Skeletal muscle cell (primary cell): ENCODE results near the gene TRIM23.

Source experiments
- DNase-seq: peaks from one replicate; pipeline ENCODE4 v3.0.0-alpha.2; 2010; ENCODE audit warnings: low read depth
- H3K4me3 ChIP-seq: 2 replicates; pipeline ENCODE4 v1.5.1; 2011; ENCODE audit warnings: low read depth, mild to moderate bottlenecking, control low read depth, low read length, moderate library complexity

TRIM23 gene

DNA sequence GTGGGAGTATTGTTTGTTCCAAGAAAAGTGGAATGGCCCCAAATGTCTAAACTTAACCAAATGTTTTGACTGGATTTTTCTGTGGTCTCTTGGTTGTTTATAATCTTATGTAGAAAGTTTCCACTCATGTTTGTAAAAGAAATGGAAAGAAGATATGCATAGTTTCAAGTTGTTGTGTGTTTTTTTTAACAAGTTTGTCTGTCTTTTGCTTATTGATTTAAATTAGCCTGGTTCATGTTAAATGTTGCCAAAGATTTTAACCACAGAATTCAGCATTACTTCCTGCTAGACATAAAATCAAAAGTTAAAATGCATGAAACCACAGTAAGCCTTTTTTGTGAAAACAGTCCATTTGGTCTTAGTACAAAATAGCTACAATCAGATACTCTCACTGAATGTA lies 47.0 kb downstream of the TRIM23 start:
- H3K4me3 ChIP-seq: no peak overlapping the region
- DNase-seq: no peak

DNA sequence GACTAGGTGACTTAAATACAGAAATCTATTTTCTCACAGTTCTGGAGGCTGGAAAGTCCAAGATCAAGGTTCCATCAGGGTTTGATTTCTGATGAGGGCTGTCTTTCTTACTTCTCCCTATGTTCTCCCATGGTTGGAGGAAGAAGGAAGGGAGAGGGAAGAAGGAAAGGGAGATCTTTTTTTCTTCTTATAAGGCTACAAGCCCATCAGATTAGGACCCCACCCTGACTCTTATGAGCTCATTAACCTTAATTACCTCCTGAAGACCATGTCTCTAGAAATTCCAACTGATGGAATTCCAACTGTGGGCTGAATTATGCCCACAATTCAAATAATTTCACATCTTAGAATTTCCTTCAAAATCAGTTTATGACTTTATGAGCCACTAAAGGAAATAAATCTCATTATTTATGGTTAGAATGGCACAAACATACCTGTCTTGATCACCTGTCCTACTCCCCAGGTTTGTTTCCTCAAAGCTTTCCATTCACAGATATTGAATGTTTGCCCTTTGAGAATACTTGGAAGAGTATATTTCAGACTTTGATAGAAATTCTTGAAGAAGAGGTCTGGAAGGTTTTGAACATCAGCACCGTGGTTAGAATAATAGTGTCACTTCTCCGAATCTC lies 53.4 kb downstream of the TRIM23 start:
- no peak overlapping the region for H3K4me3 ChIP-seq
- DNase-seq: no peak

DNA sequence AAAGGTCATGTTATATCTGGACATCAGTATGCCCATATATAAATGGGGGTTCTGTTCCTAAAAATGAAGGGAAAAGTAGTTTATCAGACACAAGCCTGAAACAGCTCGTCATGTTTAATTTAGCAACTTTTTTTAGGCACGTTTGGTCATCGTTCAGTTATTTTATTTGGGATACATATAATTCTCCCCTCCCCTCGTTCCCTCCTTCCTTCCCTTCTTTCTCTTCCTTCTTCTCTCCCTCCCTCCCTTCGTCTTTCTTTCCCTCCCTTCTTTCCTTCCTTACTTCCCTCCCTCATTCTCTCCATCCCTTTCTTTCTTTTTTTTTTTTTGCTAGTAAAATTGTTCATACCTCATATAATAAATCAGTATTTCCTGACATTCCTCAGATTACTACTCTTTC lies 57.6 kb downstream of the TRIM23 start:
- DNase-seq: no peak
- H3K4me3 ChIP-seq: no peak overlapping the region

DNA sequence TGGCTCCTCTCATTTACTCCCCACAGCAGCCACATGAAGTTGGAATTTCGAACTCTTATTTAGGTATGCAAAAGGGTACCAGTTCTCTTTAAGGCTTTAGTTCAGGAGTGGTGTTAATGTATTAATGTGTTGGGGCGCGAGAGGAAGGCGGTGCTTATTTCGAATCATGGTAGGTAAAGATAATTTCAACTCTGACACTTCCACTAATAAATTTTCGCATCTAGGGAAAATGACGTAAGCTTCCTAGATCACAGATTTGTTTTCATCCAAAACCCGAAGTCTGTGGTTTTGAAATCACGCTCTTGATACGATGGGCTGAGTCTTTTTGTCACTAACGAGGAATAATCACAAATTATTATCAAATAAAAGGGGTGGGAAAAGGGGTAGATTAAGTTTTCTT lies 60.4 kb downstream of the TRIM23 start:
- peak overlapping the region; percentile 98 for H3K4me3 ChIP-seq
- no peak for DNase-seq

DNA sequence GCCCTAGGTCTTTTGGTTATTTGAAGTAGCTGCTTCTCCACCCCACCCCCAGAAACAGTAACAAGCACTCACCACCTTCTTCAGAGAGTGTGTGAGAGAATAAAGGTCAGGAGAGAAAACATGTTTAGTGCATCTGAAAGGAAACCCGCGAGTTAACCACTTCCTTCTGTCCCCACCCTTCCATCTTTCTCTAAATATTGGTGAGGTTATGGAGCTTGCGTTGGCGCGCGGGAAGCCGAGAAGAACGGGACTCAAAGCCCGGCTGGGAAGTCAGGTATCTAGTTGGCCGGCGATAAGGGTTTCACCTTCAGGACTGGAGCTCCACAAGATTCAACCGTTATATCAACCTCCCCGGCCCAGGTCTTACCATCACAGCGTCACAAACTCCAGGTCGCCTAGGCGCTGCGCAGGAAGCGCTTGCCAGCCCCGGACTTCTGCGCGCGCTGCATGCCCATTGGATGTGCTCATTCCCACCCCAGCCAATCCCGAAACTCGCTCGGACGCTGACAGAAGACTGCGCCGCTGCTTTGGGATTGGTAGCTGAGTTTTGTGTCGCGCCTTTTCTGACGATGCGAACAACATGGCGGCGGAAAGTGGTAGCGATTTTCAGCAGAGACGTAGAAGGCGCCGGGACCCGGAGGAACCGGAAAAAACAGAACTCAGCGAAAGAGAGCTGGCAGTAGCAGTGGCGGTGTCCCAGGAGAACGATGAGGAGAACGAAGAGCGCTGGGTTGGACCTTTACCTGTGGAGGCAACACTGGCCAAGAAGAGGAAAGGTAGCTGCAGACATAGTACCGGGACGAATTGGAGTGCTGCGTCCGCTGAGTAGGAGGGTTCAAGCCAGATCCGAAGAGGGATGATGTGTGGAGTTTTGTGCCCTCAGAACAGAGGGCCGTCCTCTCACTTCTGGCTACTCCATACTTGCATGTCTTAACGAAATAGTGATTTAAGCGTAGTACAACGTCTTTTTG lies 61.1 kb downstream of the TRIM23 start, which contains the start of the genes CENPK and PPWD1:
TSS of gene CENPK (minus strand) at position 438 of the 971 bp plus-strand sequence. CDS start 8,261 bp downstream, outside the sequence.
TSS of gene PPWD1 (plus strand) at position 566 of the 971 bp plus-strand sequence. CDS start at position 581, 15 bp downstream.
- DNase-seq: peak; percentile 79
- H3K4me3 ChIP-seq: peak within 1 kb of the TSS; percentile 98

DNA sequence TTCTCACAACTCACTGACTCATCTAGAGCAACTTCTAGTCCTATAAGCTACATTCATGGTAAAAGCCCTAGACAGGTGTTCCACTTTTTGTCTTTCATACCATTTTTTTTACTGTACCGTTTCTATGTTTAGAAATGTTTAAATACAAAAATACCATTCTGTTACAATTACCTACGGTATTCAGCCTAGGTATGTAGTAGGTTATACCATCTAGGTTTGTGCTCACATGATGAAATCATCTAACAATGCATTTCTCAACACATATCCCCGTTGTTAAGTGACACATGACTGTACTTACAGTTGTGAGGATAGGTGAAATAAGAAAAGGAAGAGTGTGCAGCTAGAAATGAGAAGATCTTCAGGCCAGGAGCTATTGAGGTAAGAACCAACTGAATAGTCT lies 67.4 kb downstream of the TRIM23 start:
- H3K4me3 ChIP-seq: no peak overlapping the region
- DNase-seq: no peak

DNA sequence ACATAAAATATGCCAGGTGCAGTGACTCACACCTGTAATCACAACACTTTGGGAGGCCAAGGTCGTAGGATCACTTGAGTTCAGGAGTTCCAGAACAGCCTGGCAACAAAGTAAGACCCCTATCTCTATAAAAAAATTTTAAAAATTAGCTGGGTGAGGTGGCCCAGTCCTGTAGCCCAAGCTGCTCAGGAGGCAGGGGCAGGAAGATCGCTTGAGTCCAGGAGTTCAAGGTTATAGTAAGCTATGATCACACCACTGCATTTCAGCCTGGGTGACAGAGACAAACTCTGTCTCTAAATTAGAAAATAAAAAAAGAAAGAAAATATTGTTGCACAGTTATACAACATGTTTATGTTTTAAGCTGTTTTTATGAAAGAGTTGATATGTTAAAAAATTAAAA lies 68.0 kb downstream of the TRIM23 start:
- DNase-seq: no peak
- no peak overlapping the region for H3K4me3 ChIP-seq

DNA sequence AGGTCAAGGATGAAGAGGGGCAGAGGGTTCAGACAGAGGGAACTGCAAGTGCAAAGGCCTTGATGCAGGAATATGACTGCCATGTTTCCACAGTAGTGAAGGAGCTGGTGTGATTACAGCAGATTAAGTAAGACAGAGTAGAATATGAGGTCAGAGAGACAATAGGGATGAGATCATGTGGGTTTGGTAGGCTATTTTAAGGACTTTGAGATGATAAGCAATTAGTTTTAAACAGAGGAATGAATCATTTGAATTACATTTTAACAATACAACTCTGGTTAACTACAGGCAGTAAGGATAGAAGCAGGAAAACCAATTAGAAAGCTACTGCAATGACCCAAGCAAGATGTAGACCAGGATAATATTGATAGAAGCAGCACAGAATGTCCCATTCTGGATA lies 68.8 kb downstream of the TRIM23 start:
- no peak overlapping the region for H3K4me3 ChIP-seq
- DNase-seq: no peak

DNA sequence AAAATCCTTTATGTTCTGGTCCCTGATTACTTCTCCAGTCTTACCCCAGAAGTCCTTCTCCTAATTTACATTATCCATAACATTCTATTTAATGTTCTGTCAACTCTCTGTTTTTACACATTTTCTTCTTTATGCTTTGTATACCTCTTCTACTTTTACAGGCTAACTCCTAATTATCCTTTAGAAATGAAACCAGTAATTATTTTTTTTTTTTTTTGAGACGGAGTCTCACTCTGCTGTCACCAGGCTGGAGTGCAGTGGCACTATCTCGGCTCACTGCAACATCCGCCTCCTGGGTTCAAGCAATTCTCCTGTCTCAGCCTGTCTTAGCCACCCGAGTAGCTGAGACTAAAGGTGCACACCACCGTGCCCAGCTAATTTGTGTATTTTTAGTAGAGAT lies 70.2 kb downstream of the TRIM23 start:
- DNase-seq: no peak
- no peak overlapping the region for H3K4me3 ChIP-seq

DNA sequence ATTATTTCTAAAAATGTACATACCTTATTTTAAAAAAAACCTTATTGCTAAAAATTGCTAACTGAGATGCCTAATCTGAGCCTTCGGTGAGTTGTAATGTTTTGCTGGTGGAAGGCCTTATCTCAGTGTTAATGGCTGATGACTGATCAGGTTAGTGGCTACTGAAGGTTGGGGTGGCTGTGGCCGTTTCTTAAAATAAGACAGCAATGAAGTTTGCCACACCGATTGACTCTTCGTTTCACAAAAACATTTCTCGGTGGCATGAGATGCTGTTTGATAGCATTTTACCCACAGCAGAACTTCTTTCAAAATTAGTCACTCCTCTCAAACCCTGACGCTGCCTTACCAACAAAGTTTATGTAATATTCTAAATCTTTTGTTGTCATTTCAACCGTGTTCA lies 75.9 kb downstream of the TRIM23 start:
- no peak for DNase-seq
- H3K4me3 ChIP-seq: no peak overlapping the region

DNA sequence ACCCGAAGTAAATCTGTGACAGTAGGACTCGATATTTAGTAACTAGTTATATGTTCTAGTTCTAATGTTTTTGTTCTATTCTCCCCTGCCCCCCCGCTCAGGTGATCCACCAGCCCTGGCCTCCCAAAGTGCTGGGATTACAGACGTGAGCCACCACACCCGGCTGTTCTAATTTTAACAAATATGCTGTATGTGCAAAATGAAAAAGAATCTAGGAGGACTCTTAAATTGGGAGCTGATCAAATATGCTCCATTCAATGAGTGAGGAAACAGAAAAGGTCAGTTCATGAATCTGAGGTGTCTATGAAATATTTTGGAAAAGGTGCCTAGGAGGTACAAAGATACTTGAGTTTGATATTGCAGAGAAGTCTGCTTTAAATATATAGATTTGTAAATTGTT lies 78.0 kb downstream of the TRIM23 start:
- DNase-seq: no peak
- no peak overlapping the region for H3K4me3 ChIP-seq

DNA sequence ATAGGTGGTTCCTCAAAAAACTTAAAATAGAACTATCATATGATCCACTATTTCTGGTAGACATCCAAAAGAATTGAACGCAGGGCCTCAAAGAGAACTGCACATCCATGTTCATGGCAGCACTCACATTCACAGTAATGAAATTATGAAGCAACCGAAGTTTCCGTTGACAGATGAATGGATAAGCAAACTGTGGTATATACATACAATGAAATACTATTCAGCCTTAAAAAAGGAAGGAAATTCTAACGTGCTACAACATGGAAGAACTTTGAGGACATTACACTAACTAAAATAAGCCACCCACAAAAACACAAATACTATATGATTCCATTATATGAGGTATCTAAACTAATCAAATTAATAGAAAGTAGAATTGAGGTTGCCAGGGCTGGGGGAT lies 79.7 kb downstream of the TRIM23 start:
- no peak for DNase-seq
- no peak overlapping the region for H3K4me3 ChIP-seq

DNA sequence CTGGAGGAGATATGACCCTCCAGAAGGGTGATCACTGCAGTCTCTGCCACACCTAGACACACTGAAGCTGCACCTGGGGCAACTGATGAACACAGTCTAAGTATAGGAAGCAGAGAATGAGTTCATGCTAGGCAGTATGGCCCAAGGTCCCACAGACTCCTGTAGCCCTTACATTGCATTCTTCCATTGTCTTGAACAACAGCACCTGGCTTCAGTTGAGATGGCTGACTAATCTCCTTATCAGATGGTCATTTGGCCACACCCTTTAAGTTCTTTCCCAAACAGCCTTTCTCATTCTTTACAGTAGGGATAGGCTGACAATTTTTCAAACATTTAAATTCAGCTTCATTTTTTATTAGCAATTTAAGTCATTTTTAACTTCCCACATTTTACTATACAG lies 84.3 kb downstream of the TRIM23 start:
- no peak for DNase-seq
- no peak overlapping the region for H3K4me3 ChIP-seq
